KOPT-K1 (cell line): Measurements from ENCODE around the gene ATP2A1.

Experiments used
- H3K27ac ChIP-seq: fragments of 200-600 bp; sonication (generic); 2 replicates; pipeline ENCODE4 v1.5.1; 2016; ENCODE audit warnings: antibody characterized with exemption, mild to moderate bottlenecking, low read depth, low read length; ENCODE audit not compliant: poor library complexity, severe bottlenecking
- H3K36me3 ChIP-seq: fragments of 200-600 bp; sonication (generic); 2 replicates; pipeline ENCODE4 v1.5.1; 2017; ENCODE audit warnings: antibody characterized with exemption, mild to moderate bottlenecking, low read length, moderate library complexity; ENCODE audit not compliant: insufficient read depth
- H3K9me3 ChIP-seq: fragments of 200-600 bp; sonication (generic); 2 replicates; pipeline ENCODE4 v1.5.1; 2017; ENCODE audit warnings: antibody characterized with exemption, low read length, mild to moderate bottlenecking; ENCODE audit not compliant: insufficient read depth, poor library complexity, severe bottlenecking

ATP2A1 gene

DNA sequence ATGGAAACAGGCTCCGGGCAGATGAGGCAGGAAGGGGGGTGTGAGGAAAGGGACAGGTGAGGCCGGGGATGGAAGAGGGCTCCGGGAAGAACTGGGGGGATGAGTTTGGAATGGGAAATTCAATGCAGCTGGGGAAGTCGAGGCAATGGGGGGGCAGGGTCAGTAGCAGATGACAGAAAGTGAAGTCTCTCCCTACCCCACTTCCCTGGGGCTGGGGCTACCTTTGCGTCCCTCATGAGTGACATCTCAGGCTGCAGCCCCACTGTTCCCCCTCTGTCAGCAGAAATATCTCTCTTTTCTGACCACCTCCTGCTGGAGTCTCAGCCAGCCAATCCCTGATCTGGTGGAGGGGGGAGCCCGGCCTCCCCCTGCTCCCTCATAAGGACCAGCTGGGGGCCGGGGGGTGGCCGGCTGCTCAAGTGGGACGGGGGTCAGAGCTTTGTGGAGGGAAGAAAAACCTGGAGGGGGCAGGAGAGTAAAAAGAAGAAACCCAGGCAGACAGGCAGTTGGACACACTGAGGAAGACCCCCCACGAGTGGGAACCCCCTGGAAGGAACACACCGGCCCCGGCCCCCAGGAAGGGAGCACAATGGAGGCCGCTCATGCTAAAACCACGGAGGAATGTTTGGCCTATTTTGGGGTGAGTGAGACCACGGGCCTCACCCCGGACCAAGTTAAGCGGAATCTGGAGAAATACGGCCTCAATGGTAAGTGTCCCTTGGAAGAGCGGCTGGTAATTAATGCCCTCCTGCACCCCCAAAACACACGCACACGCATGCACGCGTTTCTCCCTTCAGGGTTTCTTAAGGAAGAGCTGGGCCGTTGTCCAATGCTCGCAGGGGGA lies at the start of gene ATP2A1:
TSS of gene ATP2A1 (plus strand) at position 406 of the 844 bp plus-strand sequence. CDS start at position 590, 184 bp downstream.
- no peaks in the 10 kb centered on the region for H3K9me3 ChIP-seq
- peaks cover 13% of the 10 kb centered on the region; the same call in 1 of the 2 replicates for H3K36me3 ChIP-seq
- peak within 1 kb of the TSS; percentile 63 for H3K27ac ChIP-seq

DNA sequence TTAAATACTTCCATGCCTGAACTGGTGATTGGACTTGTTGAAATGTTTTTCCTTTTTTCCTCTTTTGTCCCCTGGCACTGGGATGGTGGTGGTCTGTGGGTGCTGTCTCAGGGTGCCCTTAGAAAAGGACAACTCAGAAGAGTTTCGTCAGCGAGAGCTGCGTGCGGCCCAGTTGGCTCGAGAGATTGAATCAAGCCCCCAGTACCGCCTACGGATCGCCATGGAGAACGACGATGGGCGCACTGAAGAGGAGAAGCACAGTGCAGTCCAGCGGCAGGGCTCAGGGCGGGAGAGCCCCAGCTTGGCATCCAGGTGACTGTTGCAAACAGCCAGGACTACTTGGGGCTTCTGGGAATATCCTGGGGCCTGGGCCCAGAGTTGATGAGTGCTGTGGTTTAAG lies 48.5 kb upstream of the ATP2A1 start:
- Histone ChIP-seq H3K36me3 (peaks cover 100% of the 10 kb centered on the region), H3K27ac (no peak overlapping the region), H3K9me3 (no peaks in the 10 kb centered on the region)

DNA sequence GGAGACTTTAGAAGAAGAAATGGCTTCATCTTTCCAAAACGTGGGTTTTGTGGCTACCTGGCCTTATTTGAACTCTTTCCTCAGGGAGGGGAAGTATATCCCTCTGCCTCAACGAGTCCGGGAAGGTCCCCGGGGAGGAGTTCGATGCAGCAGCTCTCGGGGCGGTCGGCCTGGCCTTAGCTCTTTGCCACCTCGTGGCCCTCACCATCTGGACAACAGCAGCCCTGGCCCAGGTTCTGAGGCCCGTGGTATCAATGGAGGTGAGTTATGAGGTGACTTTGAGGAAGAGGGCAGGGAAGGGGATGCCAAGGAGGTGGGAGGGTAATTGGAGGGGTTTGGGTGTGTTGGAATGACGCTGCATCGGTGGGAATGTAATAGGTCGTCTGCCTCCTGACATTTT lies 47.8 kb upstream of the ATP2A1 start:
- H3K27ac ChIP-seq, result no peak overlapping the region
- no peaks in the 10 kb centered on the region for H3K9me3 ChIP-seq
- H3K36me3 ChIP-seq, result peaks cover 100% of the 10 kb centered on the region

DNA sequence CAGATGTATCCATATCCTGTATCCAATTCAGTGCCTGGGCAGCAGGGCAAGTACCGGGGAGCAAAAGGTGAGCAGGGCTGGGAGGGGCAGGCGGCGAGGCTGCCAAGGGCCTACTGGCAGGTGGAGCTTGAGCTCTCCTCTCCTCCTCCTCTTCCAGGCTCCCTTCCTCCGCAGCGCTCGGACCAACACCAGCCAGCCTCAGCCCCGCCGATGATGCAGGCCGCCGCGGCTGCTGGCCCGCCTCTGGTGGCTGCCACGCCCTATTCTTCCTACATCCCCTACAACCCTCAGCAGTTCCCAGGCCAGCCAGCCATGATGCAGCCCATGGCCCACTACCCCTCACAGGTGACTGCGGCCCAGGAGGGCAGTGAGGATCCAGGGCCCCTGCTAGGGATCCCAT lies 43.9 kb upstream of the ATP2A1 start:
- Histone ChIP-seq H3K27ac (no peak overlapping the region), H3K9me3 (no peaks in the 10 kb centered on the region), H3K36me3 (peaks cover 100% of the 10 kb centered on the region)

DNA sequence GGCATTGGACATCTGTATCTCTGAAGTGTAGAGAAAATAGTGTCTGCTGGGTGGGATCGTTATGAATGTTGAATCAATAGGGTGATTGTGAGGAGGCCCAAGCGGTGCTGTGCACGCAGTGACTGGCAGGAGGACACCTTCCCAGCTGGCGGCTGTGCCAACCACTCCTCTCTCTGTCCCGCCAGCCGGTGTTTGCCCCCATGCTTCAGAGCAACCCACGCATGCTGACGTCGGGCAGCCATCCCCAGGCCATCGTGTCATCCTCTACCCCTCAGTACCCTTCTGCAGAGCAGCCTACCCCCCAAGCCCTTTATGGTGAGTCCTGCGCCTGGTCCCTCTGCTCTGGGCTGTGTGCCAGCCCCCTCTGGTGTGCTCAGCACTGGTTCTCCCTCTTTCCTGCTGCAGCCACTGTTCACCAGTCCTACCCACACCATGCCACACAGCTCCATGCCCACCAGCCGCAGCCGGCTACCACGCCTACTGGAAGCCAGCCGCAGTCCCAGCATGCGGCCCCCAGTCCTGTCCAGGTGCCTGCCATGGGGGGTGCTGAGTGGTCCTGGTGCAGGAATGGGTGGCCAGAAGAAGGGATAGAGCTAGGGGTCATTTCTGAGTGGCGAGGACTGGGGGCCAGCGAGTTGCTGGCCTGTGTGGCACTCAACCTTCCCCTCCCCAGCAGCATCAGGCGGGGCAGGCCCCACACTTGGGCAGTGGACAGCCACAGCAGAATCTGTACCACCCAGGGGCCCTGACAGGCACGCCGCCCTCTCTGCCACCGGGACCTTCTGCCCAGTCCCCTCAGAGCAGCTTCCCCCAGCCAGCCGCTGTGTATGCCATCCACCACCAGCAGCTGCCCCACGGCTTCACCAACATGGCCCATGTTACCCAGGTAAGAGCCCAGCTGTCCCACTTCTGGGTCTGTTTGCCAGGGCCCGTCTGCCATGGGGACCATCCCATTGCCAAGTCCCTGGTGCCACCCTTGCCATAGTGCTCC lies 43.1 kb upstream of the ATP2A1 start:
- peaks cover 100% of the 10 kb centered on the region for H3K36me3 ChIP-seq
- H3K9me3 ChIP-seq, result no peaks in the 10 kb centered on the region
- no peak overlapping the region for H3K27ac ChIP-seq

DNA sequence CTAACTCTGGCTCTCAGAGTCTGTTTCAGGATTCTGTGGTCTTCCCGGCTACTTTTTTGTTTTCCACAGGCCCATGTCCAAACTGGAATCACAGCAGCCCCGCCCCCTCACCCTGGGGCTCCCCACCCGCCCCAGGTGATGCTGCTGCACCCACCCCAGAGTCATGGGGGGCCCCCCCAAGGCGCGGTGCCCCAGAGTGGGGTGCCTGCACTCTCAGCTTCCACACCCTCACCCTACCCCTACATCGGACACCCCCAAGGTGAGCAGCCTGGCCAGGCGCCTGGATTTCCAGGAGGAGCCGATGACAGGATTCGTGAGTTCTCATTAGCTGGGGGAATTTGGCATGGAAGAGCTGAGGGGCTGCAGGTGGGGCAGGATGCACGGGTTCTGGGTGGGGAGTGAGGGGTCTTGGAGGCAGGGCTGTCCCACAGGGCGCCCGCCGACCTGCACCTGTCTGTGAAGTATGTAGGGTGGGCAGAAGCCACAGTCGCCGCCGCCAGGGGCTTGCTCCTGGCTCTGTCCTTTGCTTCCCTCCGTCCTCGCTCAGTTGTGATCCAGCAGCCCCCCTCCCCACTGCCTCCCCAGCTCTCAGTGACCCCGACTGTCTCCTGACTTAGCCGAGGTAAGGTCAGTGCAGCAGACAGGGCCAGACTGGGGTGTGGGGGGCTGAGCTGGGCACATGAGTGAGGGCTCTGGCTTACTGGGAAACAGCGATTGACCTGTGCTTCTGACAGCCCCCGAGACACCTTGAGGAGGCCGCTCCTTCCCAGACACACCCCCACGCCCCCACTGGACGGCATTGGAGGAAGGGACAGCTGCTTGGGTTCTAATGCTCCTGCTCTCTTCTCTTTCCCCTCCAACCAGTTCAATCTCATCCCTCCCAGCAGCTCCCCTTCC lies 42.2 kb upstream of the ATP2A1 start:
- Histone ChIP-seq H3K36me3 (peaks cover 92% of the 10 kb centered on the region), H3K27ac (no peak overlapping the region)

DNA sequence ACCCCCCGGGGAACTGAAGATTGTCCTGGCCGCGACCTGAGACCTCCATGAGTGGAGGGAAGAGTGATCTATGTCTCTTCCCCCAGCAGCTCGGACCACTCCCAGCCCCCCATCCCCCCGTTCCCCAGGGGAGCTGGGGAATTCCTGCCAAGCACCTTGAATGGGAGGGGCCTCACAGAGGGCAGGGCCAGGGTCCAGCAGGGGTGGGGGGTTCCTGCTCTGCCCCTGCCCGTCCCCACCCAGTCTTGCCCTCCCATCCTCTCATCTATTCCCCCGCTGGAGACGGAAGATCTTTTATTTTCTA lies 41.6 kb upstream of the ATP2A1 start:
- H3K27ac ChIP-seq, result no peak overlapping the region
- H3K9me3 ChIP-seq, result no peaks in the 10 kb centered on the region
- H3K36me3 ChIP-seq, result peaks cover 90% of the 10 kb centered on the region

More for the DNA sequence above, 42.2 kb upstream of the ATP2A1 start:
- no peaks in the 10 kb centered on the region for H3K9me3 ChIP-seq

DNA sequence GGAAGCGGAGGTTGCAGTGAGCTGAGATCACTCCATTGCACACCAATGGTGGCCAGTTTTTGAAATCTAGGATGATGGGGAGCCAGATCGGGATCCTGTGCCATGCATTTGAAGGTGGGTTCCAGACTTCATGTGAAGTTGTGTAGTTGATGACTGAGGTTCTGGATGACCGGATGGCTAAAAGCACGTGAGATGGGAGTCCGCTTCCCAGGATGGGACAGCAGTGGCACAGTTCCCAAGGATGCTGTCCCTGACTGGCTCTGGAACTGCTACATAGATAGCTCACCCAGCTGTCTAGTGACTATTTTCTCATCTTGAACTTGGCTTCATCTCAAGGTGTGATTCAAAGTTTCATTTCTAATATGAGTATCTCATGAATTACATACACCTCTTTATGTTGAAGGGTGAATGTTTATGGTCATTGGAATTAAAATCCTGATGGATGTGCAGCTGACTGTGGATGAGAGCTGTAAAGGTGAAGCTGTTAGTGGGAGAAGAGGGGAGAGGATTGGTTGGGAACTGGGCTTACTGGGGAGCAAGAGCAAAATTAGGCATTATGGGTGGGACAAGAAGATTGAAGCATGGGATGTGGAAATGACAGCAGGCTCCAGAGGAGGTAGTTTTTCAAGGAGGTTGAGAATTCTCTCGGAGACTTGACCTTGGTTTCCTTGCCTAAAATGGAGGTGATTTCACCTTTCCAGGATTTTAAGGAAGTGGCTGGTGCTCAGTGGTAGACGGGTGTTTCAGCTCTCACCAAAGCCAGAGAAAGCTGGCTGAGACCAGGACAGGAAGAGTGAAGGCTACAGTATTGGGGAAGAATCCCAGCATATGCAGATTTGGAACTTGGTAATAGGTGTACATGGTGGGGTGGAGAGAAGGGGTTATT lies 40.4 kb upstream of the ATP2A1 start:
- Histone ChIP-seq H3K27ac (no peak overlapping the region), H3K36me3 (peaks cover 90% of the 10 kb centered on the region), H3K9me3 (no peaks in the 10 kb centered on the region)

DNA sequence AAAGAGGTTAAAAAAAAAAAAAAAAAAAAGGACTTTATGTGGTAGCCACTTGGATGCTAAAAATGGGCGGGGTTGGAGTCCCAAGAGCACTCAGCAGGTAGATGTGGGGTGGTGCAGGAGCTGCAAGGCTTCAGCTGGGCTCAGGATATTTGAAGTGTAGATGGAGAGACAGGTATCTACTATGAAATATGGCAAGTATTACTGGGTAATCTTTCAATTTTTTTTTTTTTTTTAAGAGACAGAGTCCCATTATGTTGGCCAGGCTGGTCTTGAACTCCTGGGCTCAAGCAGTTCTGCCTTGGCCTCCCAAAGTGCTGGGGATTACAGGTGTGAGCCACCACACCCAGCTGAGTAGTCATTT lies 39.8 kb upstream of the ATP2A1 start:
- Histone ChIP-seq H3K9me3 (no peaks in the 10 kb centered on the region), H3K27ac (no peak overlapping the region), H3K36me3 (peaks cover 90% of the 10 kb centered on the region)

DNA sequence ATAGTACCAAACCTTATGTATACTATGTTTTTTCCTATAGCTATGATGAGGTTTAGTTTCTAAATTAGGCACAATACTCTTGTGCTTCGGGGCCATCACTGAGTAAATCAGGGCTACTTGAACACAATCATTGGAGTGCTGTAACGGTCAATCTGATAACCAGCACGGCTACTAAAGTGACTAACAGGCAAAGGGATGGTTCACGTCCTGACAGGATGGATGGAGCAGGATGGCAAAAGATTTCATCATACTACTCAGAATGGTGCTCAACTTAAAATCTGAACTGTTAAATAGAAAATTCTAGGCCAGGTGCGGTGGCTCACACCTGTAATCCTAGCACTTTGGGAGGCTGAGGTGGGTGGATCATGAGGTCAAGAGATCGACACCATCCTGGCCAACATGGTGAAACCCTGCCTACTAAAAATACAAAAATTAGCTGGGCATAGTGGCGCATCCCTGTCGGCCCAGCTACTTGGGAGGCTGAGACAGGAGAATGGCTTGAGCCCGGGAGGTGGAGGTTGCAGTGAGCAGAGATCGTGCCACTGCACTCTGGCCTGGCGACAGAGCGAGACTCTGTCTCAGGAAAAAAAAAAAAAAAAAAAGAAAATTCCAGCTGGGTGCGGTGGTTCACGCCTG lies 39.2 kb upstream of the ATP2A1 start:
- Histone ChIP-seq H3K9me3 (no peaks in the 10 kb centered on the region), H3K27ac (no peak overlapping the region), H3K36me3 (peaks cover 90% of the 10 kb centered on the region)

DNA sequence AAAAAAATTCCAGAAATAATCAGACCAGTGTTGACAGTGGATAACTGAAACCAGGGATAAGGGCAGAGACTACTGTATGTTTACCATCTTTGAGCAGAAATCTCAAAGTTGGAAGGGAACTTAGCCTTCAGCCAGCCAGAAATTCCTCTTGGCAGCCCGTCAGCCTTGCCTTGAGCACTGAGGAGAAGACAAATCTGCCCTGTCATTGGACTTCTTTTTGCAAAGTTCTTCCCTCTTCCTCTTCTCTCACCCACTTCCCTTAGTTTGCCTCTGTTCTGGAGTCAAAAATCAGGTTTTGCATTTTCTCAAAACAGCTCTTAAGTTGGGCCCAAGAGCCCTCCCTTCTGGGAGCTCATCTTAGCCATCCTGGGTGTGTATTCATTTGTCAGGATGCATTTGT lies 38.4 kb upstream of the ATP2A1 start:
- Histone ChIP-seq H3K36me3 (peaks cover 90% of the 10 kb centered on the region), H3K9me3 (no peaks in the 10 kb centered on the region), H3K27ac (no peak overlapping the region)

DNA sequence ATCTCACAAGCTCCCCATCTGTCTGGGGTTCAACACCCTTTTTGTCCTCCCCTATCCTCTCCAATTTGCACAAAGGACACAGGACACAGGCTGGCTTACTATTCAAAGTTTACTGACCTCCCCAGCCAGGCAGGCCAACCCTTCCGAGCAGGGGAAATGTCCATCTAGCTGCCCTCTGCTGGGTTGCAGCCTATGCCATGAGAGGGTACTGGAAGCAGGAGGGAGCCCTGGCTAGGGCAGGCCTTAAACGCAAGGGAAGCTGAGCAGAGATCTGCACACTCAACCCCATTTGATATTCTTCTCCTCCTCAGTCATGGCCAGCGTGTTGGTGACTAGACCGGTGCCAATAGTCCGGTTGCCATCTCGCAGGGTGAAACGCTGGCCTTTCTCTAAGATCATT lies 35.6 kb upstream of the ATP2A1 start:
- H3K27ac ChIP-seq, result no peak overlapping the region
- H3K36me3 ChIP-seq, result peaks cover 66% of the 10 kb centered on the region
- no peaks in the 10 kb centered on the region for H3K9me3 ChIP-seq

DNA sequence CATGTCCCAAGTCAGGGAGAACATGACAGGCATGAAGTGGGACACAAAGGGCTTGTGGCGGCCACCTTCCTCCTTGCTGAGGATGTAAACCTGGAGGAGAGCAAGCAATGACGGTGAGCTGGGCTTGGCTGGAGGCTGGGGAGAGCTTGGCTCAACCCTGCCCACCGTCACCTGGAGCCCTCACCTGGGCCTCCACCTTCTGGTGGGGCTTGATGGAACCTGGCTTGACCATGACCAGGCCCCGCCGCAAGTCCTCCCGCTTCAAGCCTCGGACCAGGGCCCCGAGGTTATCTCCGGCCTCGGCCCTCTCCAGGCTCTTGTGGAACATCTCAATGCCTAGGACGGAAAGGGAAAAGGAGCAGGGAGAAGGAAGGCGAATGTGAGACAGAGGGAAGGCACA lies 34.5 kb upstream of the ATP2A1 start:
- no peaks in the 10 kb centered on the region for H3K9me3 ChIP-seq
- H3K36me3 ChIP-seq, result peaks cover 55% of the 10 kb centered on the region
- H3K27ac ChIP-seq, result no peak overlapping the region
